Femur (tissue), 1 donor: Measurements from ENCODE around the gene TSSK2.

Experiments
- DNase-seq: peaks from one replicate; pipeline ENCODE4 v3.0.0-alpha.2; 2017

The TSSK2 gene

DNA sequence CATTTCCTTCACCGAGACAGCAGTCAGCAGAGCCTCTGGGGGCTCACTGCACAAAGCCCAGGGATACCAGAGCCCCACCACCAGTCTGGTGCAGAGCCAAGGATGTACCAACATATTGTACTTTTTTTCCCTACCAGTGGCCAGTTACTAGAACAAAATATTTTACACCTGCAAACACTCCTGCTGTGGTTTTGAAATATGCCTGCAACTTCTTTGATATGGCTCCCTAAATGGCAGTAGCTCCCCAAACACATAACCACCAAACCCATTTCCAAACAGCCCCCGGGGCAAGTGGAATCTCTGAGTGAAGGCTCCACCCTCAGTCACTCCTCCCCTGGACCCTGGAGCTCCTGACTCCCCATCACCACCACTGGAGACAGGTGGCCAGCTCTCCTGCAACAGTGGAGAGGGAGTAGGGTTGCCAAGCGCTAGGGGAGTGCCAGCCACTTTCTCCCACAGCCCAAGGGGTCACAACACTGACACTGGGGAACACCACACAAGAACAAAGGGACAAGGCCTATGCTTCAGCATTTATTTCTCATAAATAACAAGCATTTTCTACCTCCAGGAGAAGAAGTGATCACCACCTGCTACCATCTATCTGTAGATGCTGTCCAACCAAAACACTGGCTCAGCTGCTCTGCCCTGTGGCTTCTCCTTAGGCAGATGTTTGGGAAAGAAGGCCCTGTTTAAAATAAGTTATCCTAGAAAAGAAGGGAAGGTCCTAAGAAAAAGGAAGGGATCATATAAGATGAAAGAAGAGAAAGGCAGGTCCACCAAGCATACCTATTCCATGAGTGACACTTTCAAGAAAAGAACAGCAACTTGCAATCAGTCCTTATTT lies 24.0 kb upstream of the TSSK2 start:
- no peak for DNase-seq

DNA sequence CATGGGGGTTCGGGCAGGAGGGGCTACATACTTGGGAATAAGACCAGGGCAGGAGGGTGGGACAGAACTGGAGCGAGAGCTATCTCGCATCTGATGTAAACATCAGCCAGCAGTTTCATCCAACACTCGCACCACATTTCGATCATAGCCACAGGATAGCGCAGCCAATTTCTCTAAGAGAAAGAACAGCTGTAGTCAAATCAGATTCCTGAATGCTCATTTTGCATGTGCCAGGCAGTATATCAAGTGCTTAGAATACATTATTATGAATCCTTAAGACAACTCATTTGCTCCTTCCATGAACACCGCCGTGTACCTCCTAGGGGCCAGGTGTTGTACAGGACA lies 23.4 kb upstream of the TSSK2 start:
- DNase-seq = no peak

DNA sequence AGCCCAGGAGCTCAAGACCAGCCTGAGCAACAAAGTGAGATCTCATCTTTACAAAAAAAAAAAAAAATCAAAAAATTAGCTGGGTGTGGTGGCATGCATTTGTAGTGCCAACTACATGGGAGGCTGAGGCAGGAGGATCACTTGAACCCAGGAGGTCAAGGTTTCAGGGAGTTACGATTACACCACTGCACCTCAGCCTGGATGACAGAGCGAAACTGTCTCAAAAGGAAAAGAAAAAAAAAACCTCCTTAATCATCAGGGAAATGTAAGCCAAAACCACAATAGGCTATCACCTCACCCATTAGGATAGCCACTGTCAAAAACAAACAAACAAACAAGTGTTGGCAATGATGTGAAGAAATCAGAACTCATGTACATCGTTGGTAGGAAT lies 22.3 kb upstream of the TSSK2 start:
- DNase-seq = no peak

DNA sequence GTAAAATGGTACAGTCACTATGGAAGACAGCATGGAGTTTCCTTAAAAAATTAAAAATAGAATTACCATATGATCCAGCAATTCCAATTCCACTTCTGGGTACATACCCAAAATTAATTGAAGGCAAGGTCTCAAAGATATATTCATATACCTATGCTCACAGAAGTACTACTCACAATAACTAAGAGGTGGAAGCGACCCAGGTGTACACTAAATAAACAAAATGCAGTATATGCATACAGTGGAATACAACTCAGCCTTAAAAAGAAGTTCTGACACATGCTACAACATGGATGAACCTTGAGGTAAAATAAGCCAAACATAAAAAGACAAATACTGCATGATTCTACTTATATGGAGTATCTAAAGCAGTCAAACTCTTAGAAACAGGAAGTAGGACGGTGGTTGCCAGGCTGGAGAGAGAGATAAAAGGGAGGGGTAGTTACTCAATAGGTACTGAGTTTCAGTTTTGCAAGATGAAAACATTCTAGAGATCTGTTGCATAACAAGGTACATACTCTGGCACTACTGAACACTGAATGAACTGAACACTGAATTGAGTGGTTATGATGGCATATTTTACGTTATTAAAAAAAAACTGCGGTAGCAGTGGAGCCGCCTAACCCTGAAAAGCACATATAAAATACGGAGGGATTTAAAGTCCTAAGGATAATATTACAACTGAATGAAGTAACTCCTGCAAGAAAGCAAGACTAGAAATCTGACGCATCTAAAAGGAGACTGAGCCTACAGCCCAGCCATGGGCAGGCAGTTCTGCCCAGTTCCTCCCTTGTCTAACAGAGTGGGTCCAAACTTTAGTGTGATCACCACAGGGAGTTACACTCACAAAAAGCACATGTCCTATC lies 21.7 kb upstream of the TSSK2 start:
- DNase-seq = no peak

DNA sequence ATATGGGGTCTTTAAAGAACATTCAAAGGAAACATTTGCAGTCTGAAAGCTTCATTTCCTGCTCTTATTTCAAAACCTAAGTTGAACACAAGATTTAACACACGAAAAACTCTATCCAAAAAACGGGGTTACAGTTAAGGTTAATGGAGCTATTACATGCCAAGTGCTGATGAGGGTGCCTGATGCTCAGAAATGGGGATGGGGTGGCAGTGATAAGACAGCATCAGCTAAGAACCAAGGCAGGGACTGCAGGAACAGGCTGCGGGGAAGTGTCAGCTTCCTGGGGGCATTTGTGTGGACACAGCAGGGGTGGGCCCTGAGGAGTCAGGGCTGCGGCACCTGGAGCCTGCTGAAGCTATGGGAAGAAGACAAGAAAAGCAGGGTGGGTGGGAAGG lies 21.0 kb upstream of the TSSK2 start:
- no peak for DNase-seq

DNA sequence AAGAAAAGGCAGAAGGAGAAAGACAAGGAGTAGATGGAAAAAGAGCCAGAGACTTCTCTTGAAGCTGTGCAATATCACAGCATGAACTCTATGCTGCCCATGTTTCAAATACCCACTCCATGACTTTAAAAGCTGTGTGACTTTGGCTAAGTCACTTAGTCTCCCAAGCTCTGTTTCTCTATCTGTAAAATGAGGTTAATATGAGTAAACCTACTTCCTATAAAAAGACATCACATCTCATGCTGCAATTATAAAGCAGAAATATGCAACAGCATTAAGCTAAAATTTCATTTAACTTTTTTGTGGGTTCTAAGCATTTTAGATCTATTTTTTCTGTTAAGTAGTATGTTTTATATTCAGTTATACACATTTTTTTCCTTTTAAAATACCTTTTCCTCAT lies 20.5 kb upstream of the TSSK2 start:
- no peak for DNase-seq

DNA sequence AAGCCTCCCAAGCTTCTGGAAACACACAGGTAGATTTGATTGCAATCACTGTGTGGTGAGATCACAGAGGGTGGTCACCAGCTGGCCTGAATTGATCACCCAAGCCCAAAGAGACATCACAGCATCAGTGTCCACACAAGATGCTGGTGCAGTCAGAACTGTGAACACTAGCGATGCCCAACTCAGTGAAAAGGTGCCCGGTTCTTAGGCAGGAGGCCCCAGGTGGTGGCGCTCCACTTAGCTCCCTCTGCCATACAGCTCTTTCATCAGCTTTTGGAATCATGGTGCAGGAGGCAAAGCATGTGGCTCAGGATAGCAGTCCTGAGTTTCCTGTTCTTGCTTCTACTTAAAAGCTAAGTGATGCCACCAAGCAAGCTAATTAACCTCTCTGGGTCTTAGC lies 20.0 kb upstream of the TSSK2 start:
- no peak for DNase-seq

DNA sequence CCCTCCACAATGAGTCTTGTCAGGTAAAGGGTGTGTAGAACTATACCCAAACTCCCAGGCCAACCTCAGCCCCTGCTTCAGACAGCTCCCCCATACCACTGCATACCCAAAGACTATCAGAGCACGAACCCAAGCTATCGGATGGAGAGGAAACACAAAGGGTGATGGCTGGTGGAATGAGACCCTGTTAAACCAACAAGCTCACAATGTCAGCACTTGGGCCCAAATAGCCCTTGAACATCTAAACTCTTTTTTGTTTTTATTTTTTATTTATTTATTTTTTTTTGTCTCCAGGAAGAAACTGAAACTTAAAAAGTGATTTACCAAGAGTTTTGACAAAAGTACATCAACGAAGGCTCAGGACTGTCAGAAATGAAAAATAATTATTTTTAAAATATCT lies 19.5 kb upstream of the TSSK2 start:
- DNase-seq = no peak

DNA sequence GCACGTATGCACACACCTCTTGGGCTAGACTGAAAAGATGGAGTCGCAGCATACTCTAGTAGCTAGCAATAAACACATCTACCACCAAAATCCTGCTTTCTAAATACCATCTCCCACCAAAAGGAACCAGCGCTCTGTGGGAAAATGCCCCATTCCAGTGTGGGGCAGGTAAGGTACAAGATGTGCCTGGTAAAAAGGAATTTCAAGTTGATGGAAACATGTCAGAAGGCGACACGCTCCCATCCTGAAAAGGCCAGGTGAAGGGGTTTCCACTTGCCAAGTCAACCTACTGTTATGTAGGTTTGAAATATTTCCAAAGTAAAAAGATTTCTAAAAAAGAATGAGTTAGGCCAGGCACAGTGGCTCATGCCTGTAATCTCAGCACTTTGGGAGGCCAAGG lies 17.7 kb upstream of the TSSK2 start:
- DNase-seq = no peak

DNA sequence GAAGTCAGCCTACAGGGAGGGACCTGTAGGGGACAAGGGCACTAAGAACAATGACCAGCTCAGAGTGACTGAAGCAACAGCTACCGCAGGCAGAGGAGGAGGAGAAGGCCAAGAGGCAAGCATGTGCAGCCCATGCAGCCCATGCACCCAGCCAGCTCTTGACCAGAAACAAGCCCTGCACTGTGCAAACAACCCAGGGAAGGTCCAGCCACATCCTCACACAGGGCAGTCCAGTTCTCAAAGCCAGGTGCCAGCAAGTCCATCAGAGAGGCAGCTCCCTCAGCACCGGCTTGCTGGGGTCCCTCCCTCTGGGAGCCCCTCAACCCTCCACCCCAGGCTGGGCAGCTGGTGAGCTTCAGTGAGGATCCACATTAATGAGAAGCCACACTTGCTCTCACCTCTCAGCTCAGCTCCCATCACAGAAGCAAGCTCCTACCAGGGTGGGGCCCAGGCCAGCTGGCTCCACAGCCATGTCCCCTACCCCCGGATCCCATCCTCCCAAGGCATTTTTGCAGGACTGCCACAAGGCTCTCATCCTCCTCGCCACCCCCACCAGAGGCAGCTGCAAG lies 16.0 kb upstream of the TSSK2 start:
- DNase-seq = no peak

DNA sequence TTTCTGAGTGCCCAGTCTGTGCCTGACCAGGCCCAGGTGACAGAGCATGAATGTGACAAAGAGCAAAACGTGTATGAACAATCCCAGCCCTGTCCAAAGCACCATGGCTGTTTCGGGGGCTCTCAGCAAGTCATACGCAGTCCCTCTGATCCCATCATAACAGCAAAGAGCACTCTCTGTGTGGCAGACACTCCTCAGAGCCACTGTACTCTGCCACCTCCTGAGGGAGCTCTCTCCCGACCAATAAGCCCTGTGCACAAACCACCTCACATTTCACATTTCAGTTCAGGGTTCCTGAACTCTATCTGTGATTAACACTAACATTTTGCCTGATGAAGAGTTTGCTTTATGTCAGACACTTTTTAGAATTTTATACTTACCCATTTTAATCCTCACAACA lies 15.5 kb upstream of the TSSK2 start:
- no peak for DNase-seq

DNA sequence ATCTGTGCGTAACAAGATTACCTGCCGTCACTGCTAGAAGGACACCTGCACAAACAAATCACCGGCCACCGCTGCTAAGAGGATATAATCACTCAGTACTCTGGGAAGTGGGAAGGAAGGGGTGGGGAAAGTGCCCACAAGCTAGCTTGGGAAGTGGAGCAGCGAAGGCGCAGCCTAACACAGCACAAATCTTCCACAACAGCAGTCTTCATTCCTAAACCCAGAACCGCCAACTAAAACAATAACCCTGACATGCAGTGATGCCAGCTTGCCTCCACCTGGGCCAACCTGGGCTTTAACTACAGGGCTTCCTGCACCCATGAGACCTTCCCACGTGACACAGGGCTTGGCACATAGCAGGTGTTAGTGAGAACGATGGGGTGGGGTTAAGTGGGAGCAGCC lies 14.0 kb upstream of the TSSK2 start:
- DNase-seq = no peak

DNA sequence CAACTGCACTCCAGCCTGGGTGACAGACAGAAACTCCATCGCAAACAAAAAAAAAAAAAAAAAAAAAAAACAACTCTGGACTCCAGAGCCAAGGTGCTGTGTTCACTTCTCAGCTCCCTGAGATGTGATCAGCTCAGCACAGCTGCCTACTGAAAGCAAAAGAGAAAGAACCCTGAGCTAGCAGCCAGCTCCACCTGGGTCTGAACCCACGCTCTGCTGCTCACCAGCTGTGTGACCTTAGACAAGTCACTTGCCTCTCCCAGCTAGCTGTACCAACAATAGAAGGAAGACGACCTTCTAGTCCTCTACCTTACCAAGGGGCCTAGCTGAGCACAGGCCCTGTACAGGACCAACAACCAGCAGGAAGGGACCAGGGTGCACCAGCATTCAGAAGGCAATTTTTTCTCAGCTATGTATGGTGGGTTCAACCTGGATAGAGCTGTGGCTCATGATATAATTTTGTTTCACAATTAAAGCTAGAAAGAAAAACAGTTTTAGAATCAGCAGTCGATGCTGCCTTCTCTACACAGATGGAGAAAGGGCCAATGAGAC lies 12.7 kb upstream of the TSSK2 start:
- DNase-seq = no peak

DNA sequence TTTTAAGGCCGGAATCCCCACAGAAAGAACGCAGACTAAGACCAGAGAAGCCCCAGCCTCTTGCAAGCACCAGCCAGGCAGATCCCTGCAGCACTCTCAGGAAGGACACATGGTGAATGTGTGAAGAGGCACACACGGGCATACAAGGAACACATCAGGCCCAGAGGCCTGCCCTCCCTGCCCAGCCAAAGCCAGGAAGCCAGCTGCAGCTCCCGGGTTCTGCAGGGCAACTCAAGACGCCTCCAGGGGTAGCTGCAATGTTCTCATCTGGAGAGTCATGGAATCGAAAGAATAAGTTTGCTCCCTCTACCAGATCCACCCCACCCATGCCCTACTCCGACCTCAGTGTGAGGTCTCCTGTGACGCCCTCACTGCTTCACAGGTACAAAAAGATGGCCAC lies 11.2 kb upstream of the TSSK2 start:
- no peak for DNase-seq

DNA sequence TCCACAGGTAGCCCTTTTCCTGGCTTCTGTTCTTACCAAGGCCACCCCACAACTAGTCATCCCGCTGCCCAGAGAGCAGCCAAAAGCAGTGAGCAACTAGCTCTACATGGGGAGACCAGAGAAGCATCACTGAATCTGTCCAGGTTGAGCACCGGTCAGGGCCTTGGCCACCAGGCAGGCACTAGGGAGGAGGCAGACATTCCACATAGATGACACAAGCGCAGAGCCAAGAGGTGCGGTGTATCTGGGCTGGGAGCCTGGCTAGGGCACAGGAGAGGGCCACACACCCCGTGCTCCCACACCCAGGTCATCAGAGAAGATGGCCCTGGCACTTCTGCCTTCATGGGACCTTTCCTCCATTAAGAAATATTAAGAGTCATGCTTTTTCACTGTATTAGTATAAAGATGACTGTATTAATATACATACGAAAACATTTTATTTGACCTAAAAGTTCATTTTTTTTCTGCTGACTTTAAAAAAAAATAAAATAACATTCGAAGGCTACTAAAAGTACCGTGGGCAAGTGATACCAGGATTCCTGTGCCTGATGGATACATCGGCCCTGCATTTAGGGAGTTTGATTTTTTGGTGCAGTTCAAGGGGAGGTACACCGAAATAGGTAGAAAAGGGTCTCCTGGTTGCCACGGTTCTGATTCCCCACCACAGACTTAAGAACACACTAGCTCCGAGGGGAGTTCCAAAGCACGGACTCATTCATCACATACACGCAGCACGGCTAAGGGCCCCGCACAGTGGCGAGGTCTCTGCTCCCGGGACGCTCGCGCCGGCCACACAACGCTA lies 10.1 kb upstream of the TSSK2 start:
- DNase-seq = no peak

DNA sequence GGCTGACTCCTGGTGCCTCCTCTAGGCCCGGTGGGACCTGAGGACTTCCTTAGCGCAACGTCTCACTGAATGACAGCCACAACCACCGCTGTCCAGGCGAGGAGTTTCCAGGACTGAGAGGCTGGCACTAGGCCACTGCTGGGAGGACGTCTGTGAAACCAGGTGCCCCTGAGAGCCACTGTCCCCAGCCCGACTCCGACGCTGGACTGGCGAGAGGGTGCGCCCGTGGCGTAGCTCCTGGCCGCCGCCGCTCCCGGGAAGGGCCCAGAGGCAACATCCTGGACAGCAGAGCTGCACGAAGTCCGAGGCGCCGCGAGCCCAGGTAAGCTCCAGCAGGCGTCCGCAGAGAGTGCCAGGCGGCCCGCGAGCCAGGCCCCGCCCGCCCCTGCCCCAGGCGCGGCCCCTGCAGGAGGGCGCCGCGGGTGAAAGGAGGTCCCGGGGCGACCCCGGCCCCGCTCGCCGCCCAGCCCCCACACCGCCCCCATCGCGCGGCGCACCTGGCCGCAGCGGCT lies 9.4 kb upstream of the TSSK2 start:
- peak; percentile 56 for DNase-seq

DNA sequence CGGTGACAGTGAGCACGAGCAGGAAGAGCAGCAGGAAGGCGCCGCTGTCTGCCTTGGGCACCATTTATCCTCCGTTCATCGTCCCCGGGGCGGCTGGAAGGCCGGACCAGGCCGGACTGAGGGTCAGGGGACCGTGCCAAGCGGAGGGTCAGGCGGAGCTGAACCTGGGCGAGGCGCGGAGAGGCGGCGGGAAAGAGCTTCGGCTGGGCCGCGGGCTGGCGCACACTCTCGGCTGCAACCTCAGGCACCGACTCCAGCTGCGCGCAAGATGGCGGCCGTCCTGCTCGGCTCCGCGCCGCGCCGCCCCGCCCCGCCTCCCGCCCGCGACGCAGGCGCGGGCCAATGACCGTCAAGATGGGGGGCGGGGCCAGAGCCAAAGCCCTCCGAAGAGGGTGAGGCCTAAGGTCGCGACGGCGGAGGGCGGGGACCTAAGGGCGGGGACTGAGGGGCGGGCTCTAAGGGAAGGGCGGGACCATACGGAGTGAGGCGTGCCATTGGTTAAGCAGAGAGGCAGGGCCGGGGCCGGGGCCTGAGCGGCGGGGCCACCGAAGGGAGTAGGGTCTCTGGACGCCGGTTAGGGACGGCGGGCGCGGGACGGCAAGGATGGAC lies 8.9 kb upstream of the TSSK2 start, which contains the start of gene DGCR2:
Gene DGCR2, minus strand, starts transcription at position 270 of the 609 bp plus-strand sequence. Its CDS starts 206 bp downstream, at position 64.
- DNase-seq = peak; percentile 98

DNA sequence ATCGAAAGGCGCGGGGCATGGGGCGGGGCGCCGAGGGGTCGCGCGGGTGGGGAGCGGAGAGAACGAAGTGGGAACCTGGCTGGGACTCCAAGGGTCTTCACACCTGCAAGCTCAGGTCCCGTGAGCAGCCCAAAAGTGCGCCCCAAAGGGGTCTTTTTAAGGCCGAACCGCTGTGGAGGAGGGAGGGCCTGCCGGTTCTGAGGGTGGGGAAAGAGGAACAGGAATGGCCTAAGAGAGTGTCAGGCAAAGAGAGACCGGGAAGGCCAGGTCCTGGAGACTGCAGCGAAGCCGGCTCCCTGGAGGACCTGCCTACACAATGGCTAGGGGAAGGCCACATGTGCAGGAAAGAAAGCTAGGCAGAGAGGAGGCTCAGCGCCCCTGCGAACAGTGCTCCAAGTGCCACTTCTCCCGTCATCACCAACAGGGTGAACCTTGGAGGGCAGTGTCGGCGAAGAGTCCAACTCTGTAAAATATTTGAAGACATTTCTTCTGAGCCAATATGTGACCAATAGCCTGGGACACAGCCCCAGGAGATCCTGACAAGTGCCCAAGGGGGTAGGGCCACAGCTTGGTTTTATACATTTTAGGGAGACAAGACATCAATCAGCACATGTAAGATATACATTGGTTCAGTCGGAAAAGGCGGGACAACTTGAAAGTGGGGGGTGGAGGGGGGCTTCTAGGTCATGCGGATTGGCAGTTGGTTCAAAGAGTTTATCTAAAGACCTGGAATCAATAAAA lies 8.2 kb upstream of the TSSK2 start:
- DNase-seq = no peak

DNA sequence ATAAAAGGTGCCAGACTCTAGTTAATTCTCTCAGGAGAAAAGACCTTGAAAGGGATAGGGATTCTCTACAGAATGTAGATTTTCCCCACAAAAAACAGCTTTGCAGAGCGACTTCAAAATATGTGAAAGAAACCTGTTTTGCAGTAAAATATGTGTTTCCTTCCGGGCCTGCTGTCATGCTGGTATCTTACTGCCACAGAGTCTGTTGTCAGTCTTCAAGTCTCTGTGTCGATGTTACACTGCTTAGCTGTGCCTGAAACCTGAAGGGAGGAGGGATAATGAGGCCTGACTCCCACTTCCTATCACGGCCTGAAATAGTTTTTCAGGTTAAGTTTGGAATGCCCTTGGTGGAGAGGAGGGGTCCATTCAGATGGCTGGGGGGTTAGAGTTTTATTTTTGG lies 7.2 kb upstream of the TSSK2 start:
- no peak for DNase-seq

DNA sequence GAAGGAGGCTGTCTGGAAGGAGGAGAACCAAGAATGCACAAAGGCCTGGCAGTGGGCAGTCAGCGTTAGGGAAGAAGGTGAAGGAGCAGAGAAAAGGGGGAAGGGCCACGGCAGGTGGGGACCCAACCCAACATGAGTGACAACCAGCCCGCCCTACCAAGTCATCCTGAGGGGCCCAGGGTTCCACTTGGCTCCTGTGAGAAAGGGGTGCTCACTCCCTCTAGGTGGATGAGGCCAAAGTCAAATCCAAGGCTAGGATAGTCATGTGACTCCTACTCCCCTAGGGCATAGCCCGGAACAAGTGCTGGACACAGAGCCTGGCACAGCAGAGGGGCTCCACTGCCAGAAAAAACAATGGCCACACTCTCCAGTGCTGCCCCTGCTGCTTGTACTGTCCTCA lies 6.7 kb upstream of the TSSK2 start:
- DNase-seq = no peak

DNA sequence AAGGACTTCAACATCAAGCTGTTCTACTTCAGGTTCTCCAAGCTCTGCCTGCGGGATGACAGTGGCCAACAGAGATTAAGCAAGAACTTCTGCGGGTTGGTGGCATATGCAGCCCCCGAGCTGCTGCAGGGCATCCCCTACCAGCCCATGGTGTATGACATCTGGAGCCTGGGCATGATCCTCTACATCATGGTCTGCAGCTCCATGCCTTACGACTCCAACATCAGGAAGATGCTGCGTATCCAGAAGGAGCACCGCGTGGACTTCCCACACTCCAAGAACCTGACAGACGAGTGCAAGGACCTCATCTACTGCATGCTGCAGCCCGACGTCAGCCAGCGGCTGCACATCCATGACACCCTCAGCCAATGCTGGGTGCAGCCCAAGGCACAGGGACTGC lies 6.1 kb upstream of the TSSK2 start:
- no peak for DNase-seq
